Tibial nerve (tissue), 4 donors: ENCODE data around the gene KRT73.

Source experiments
- CTCF ChIP-seq, 5 experiments: fragments of 200-600 bp in 3 of 5; fragments of 450-650 bp in 2 of 5; sonication (generic) in 3 of 5; IDR thresholded peaks; one replicate each; pipeline ENCODE4 v1.5.1; 2016 to 2019; ENCODE audit warnings: antibody characterized with exemption in 5 of 5, mild to moderate bottlenecking in 3 of 5, moderate library complexity in 2 of 5
- EP300 ChIP-seq, 2 donors: sonication (generic); formaldehyde crosslinking; IDR thresholded peaks; one replicate each; pipeline ENCODE4 v1.6.1; 2017; ENCODE audit warnings: antibody characterized with exemption in 2 of 2, mild to moderate bottlenecking in 1 of 2
- POLR2A ChIP-seq, 2 donors: fragments of 450-650 bp; IDR thresholded peaks; one replicate each; pipeline ENCODE4 v1.6.1; 2017; ENCODE audit warnings: antibody characterized with exemption in 2 of 2, mild to moderate bottlenecking in 2 of 2, moderate library complexity in 2 of 2

- no peak for TF ChIP-seq EP300 (IDR thresholded peaks at IDR 0.05)
- TF ChIP-seq CTCF (IDR thresholded peaks at IDR 0.05) = no peak
- TF ChIP-seq POLR2A (IDR thresholded peaks at IDR 0.05) = no peak
These were observed 36.9 kb upstream of the KRT73 start for GRCh38 chr12:52655251-52655650.
